K562 (cell line): Measurements from ENCODE around the gene P2RX1. TPM values are rescaled to one million over a fixed set of nuclear protein-coding genes. Genes with fewer than 3 reads are reported as not detected.

ENCODE experiments used
- BRD9 ChIP-seq: fragments of 450-650 bp; IDR thresholded peaks from 2 replicates; pipeline ENCODE4 v1.6.1; 2018; ENCODE audit warnings: low read depth; ENCODE audit not compliant: partially characterized antibody
- GATAD2A ChIP-seq: fragments of 450-650 bp; IDR thresholded peaks from 2 replicates; pipeline ENCODE4 v1.6.1; 2017
- GTF3C2 ChIP-seq: IDR thresholded peaks from 3 replicates; pipeline ENCODE4 v1.6.1; 2011; ENCODE audit warnings: borderline replicate concordance, mild to moderate bottlenecking, moderate library complexity; ENCODE audit not compliant: insufficient read length; ENCODE audit errors: extremely low read depth
- SAFB2 ChIP-seq: fragments of 200-400 bp; formaldehyde crosslinking; IDR thresholded peaks from 2 replicates; pipeline ENCODE4 v1.6.1; 2018; ENCODE audit warnings: borderline replicate concordance, low read length, low read depth, moderate library complexity; ENCODE audit not compliant: severe bottlenecking
- ZNF263 ChIP-seq: sonication (generic); formaldehyde crosslinking; IDR thresholded peaks from 2 replicates; pipeline ENCODE4 v1.8.0; 2022; ENCODE audit warnings: mild to moderate bottlenecking, missing genetic modification reagents, borderline replicate concordance
- ZNF354B ChIP-seq: fragments of 250-450 bp; sonication (Bioruptor Pico); IDR thresholded peaks from 2 replicates; pipeline ENCODE4 v1.4.0; 2020
- ZNF75A ChIP-seq: fragments of 450-650 bp; formaldehyde crosslinking; IDR thresholded peaks from 2 replicates; pipeline ENCODE4 v1.4.0; 2020; ENCODE audit warnings: mild to moderate bottlenecking
- ZNF778 ChIP-seq: fragments of 450-650 bp; formaldehyde crosslinking; IDR thresholded peaks from 2 replicates; pipeline ENCODE4 v1.4.0; 2020; ENCODE audit warnings: mild to moderate bottlenecking, moderate library complexity
- polyA plus RNA-seq, 8 experiments: library from polyadenylated mRNA; depleted of rRNA in 4 of 8; stranded (reverse) in 5 of 8; unstranded in 3 of 8; fragments of >200 nt; fragmentation: Nextera tagmentation in 2 of 8; fragmentation: Illumina TruSeq in 1 of 8; extraction: Ambion mirVana in 2 of 8; extraction: Trizol in 1 of 8; gene quantifications; 2 replicates each; pipeline versions ENCODE4 v1.2.1 to v1.2.3, GENCODE V29; 2011 to 2014; ENCODE audit warnings: inconsistent platforms in 1 of 8, missing spikeins in 1 of 8
- total RNA-seq, 7 experiments: library from RNA; depleted of rRNA in 6 of 7; stranded (reverse); fragments of >200 nt in 6 of 7; fragmentation: Illumina TruSeq in 2 of 7; extraction: Trizol in 2 of 7; gene quantifications; 2 replicates each; pipeline versions ENCODE4 v1.2.1 to v1.2.3, GENCODE V29; 2011 to 2021; ENCODE audit warnings: low replicate concordance in 1 of 7
- TF ChIP-seq, protein P1 (sequence below), 2 experiments: fragments of 450-650 bp in 1 of 2; IDR thresholded peaks; 2 replicates each; pipeline ENCODE4 v1.6.1; 2011 to 2017; ENCODE audit warnings: low read depth in 2 of 2, antibody characterized with exemption in 1 of 2, borderline replicate concordance in 1 of 2, low read length in 1 of 2, mild to moderate bottlenecking in 1 of 2, mixed read lengths in 1 of 2; ENCODE audit not compliant: control insufficient read depth in 1 of 2
- TF ChIP-seq, protein P2 (sequence below): conservative IDR thresholded peaks from 2 replicates; pipeline ENCODE4 v1.6.1; 2011; ENCODE audit warnings: low read depth, mild to moderate bottlenecking, low read length; ENCODE audit not compliant: control insufficient read depth
- TF ChIP-seq, protein P3 (sequence below): sonication (generic); formaldehyde crosslinking; IDR thresholded peaks from 2 replicates; pipeline ENCODE4 v1.5.0; 2020; ENCODE audit warnings: missing genetic modification reagents
- TF ChIP-seq, protein P4 (sequence below): fragments of 250-450 bp; sonication (Bioruptor Pico); IDR thresholded peaks from 2 replicates; pipeline ENCODE4 v1.8.0; 2021; ENCODE audit warnings: moderate library complexity, mild to moderate bottlenecking, inconsistent platforms

Gene P2RX1
- total and polyA plus RNA-seq, 9 of the 15 experiments (the other 6 are each of a cell fraction or from before 2014, with no cell fraction given) = 0.27 to 20.3 (median 10.3) TPM

DNA sequence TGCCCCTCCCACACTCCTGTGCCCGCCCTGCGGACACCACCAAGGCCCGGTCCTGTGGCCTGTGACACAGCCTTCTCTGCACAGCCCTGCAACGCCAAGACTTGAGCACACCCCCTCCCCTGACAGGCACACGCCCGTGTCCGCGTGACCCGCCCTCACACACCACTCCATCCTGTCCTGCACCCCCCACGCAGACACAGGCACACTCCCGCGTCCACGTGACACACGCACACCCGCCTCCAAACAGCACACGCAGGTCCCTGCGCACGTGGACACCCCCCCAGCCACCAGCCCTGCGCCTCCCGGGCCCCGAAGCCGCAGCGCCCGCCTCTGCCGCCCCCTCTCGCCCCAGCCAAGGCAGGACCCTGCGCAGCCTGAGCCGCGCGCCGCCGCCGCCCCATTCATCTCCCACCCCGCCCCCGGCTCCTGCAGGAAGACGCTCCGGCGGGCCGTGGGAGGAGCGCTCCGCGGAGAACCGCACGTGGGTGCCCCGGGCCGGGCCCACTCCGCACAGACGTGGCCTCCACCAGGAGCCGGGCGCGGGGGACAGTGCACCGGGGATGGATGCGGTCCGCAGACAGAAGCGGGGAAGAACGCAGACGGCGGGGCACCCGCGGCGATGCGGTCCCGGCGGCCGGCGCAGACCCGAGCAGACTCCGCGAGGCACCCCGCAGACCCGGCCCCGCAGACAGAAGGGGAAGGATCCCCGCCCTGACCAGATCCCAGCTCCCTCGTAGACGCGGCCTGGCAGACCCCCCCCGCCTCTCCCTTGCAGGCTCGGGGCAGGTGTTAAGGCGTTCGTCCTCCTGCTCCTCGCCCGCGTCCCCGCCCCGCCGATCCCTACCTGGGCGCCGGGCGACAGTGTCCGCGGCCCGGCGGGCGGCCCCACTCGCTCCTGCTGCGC lies 23.9 kb downstream of the P2RX1 start (continued):
- TF ChIP-seq GTF3C2 = no peak
- TF ChIP-seq, protein P1, sequence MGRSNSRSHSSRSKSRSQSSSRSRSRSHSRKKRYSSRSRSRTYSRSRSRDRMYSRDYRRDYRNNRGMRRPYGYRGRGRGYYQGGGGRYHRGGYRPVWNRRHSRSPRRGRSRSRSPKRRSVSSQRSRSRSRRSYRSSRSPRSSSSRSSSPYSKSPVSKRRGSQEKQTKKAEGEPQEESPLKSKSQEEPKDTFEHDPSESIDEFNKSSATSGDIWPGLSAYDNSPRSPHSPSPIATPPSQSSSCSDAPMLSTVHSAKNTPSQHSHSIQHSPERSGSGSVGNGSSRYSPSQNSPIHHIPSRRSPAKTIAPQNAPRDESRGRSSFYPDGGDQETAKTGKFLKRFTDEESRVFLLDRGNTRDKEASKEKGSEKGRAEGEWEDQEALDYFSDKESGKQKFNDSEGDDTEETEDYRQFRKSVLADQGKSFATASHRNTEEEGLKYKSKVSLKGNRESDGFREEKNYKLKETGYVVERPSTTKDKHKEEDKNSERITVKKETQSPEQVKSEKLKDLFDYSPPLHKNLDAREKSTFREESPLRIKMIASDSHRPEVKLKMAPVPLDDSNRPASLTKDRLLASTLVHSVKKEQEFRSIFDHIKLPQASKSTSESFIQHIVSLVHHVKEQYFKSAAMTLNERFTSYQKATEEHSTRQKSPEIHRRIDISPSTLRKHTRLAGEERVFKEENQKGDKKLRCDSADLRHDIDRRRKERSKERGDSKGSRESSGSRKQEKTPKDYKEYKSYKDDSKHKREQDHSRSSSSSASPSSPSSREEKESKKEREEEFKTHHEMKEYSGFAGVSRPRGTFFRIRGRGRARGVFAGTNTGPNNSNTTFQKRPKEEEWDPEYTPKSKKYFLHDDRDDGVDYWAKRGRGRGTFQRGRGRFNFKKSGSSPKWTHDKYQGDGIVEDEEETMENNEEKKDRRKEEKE (IDR thresholded peaks at IDR 0.05; ENCODE audit: borderline replicate concordance in 1 of 2, control insufficient read depth in 1 of 2, low read depth in 2 of 2, low read length in 1 of 2) = no peak
- no peak for TF ChIP-seq ZNF75A (CRISPR knock-in tag)
- TF ChIP-seq, protein P2, sequence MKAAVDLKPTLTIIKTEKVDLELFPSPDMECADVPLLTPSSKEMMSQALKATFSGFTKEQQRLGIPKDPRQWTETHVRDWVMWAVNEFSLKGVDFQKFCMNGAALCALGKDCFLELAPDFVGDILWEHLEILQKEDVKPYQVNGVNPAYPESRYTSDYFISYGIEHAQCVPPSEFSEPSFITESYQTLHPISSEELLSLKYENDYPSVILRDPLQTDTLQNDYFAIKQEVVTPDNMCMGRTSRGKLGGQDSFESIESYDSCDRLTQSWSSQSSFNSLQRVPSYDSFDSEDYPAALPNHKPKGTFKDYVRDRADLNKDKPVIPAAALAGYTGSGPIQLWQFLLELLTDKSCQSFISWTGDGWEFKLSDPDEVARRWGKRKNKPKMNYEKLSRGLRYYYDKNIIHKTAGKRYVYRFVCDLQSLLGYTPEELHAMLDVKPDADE = no peak
- TF ChIP-seq BRD9 = no peak
- no peak for TF ChIP-seq ZNF778 (CRISPR knock-in tag)
- TF ChIP-seq, protein P3, sequence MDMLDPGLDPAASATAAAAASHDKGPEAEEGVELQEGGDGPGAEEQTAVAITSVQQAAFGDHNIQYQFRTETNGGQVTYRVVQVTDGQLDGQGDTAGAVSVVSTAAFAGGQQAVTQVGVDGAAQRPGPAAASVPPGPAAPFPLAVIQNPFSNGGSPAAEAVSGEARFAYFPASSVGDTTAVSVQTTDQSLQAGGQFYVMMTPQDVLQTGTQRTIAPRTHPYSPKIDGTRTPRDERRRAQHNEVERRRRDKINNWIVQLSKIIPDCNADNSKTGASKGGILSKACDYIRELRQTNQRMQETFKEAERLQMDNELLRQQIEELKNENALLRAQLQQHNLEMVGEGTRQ (CRISPR knock-in tag) = peak; percentile 74
- TF ChIP-seq ZNF263 = no peak
- TF ChIP-seq, protein P4, sequence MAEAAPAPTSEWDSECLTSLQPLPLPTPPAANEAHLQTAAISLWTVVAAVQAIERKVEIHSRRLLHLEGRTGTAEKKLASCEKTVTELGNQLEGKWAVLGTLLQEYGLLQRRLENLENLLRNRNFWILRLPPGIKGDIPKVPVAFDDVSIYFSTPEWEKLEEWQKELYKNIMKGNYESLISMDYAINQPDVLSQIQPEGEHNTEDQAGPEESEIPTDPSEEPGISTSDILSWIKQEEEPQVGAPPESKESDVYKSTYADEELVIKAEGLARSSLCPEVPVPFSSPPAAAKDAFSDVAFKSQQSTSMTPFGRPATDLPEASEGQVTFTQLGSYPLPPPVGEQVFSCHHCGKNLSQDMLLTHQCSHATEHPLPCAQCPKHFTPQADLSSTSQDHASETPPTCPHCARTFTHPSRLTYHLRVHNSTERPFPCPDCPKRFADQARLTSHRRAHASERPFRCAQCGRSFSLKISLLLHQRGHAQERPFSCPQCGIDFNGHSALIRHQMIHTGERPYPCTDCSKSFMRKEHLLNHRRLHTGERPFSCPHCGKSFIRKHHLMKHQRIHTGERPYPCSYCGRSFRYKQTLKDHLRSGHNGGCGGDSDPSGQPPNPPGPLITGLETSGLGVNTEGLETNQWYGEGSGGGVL (CRISPR knock-in tag) = no peak
- no peak for TF ChIP-seq ZNF354B (CRISPR knock-in tag)
- no peak for TF ChIP-seq SAFB2
- TF ChIP-seq GATAD2A = no peak
